Measurements from ENCODE around the gene SMPD4. TPM values are rescaled to one million over a fixed set of nuclear protein-coding genes. Genes with fewer than 3 reads are reported as not detected.
"Not testable (repeated sequence)": the region's sequence is repeated elsewhere in the genome, so short reads cannot be mapped to it uniquely, and the experiment has no call there.

The SMPD4 gene
- polyA plus RNA-seq, 2 of the 4 experiments (the other 2 are of a cell fraction) = 43.3 to 53.3 TPM

DNA sequence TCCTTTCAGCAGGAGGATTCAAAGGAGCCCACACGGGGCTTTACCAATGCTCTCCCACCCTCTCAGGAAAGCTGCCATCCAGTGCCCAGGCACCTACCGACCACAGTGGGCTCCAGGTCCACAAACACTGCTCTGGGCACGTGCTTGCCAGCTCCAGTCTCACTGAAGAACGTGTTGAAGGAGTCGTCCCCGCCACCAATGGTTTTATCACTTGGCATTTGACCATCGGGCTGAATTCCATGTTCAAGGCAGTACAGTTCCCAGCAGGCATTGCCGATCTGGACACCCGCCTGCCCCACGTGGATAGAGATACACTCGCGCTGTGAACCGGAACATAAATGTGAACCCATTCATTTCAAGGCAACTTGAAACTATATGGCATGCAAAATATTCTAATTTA, 14.7 kb upstream of the SMPD4 start:
- FAIRE-seq; ATAC-seq; CTCF ChIA-PET; H3K4me1 ChIP-seq; POLR2A ChIA-PET; H3K9me3 ChIP-seq; H3K4me3 ChIP-seq; H3K27ac ChIP-seq; H3K4me2 ChIP-seq; DNase-seq (ENCODE audit: low read depth in 1 of 2, low spot score in 1 of 2): not testable (repeated sequence)
- 86% methylated on average over 8 of the region's 13 CpGs for WGBS (ENCODE audit: missing lambda C conversion rate)

DNA sequence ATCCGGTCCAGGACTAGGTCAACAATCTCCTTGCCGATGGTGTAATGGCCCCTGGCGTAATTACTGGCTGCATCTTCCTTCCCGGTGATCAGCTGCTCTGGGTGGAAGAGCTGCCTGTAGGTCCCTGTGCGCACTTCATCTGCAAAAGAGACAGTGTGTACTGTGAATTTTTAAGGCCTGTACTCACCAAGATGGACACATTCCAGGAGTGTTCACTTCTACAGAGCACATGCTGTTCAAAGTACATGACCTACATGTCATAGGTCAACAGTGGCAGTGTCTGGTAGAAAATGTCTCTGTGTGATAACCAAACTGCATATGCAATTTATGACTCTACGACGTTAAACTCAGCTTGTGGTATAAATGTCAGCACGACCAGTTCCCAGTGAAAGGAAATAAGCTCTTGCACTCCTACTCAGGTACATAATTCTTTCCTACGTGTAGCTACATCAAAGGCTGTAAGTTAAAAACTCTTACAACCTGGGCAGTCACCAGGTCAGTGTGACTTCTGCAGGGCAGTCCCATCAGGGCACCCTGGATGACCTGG, 13.8 kb upstream of the SMPD4 start:
- 77% methylated on average over 5 of the region's 9 CpGs for WGBS (ENCODE audit: missing lambda C conversion rate)
- FAIRE-seq; H3K4me1 ChIP-seq; H3K9me3 ChIP-seq; H3K4me2 ChIP-seq; H3K4me3 ChIP-seq; DNase-seq (ENCODE audit: low read depth in 1 of 2, low spot score in 1 of 2); POLR2A ChIA-PET; CTCF ChIA-PET; H3K27ac ChIP-seq: not testable (repeated sequence)
- ATAC-seq = 0 out of 6 replicates have a peak, but pooled peaks of 1 of the 2 experiments have one; percentile 10

DNA sequence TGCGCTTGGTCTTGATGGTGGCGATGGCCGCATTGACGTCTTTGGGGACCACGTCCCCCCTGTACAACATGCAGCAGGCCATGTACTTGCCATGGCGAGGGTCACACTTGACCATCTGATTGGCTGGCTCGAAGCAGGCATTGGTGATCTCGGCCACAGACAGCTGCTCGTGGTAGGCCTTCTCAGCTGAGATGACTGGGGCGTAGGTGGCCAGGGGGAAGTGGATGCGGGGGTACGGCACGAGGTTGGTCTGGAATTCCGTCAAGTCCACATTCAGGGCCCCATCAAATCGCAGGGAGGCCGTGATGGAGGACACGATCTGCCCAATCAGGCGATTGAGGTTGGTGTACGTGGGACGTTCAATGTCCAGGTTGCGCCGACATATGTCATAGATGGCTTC, 12.4 kb upstream of the SMPD4 start:
- H3K4me2 ChIP-seq; ATAC-seq; H3K4me3 ChIP-seq; POLR2A ChIA-PET; DNase-seq (ENCODE audit: low read depth in 1 of 2, low spot score in 1 of 2); H3K9me3 ChIP-seq; FAIRE-seq; H3K4me1 ChIP-seq; CTCF ChIA-PET; H3K27ac ChIP-seq: not testable (repeated sequence)
- 94% methylated on average over 14 of the region's 22 CpGs for WGBS (ENCODE audit: missing lambda C conversion rate)

- H3K27ac ChIP-seq; H3K4me3 ChIP-seq; H3K9me3 ChIP-seq; FAIRE-seq; DNase-seq (ENCODE audit: low read depth in 1 of 2, low spot score in 1 of 2); H3K4me2 ChIP-seq; H3K4me1 ChIP-seq; POLR2A ChIA-PET; ATAC-seq; CTCF ChIA-PET: not testable (repeated sequence)
- WGBS (ENCODE audit: missing lambda C conversion rate) = 81% methylated on average over 3 of the region's 3 CpGs
Observed at GRCh38 chr2:130192451-130192850, 11.0 kb upstream of the SMPD4 start.

DNA sequence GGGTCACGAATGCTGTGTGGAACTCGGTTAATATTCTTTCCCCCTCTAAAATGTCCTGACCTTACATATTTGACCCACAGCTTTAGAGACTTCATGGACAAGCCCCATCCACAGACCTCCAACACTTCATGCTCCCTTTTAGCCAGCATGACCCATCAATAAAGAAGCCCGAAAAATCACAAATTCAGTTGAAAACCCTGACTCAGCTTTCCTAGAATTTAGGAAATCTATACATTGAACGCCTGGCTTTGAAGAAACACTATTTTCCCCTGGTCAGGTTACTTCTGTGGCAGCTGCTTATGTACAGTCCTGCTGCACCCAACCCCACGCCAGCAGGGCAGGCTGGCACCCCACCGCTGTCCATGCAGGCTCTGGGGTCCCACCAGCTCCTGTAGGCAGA, 9.9 kb upstream of the SMPD4 start:
- WGBS (ENCODE audit: missing lambda C conversion rate) = 93% methylated on average over 6 of the region's 6 CpGs
- H3K4me2 ChIP-seq; H3K4me1 ChIP-seq; DNase-seq (ENCODE audit: low read depth in 1 of 2, low spot score in 1 of 2); H3K4me3 ChIP-seq; H3K27ac ChIP-seq; FAIRE-seq; POLR2A ChIA-PET; H3K9me3 ChIP-seq; ATAC-seq: not testable (repeated sequence)
- peak; percentile 60 for TF ChIP-seq MAFK (IDR thresholded peaks at IDR 0.05; ENCODE audit: partially characterized antibody)
- CTCF ChIA-PET = interaction anchor here (0.6 to 0.9 kb wide), 2 partner anchors 107 to 141 kb away, joined by 3 read pairs; no protein-coding TSS in a partner anchor

DNA sequence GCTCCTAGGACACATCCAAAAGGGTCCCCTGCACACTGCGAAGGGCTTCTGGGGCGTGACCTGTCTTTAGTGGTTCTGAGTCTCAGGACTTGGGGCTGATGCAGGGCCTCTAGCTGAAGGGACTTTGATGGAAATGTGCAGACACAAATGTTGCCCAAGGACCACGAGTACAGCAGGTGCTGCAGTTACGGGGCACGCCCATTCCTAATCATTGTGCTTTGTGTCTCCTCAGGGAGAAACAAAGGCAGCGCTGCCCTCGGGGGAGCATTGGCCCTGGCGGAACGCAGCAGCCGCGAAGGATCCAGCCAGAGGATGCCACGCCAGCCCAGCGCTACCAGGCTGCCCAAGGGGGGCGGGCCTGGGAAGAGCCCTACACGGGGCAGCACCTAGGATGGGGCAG, 8.8 kb upstream of the SMPD4 start:
- 92% methylated on average over 13 of the region's 15 CpGs for WGBS (ENCODE audit: missing lambda C conversion rate)
- peak; percentile 11 to 26; a peak in 1 of 6 replicates for ATAC-seq
- POLR2A ChIA-PET = interaction anchor here (0.7 kb wide), 2 partner anchors 35 to 112 kb away, joined by 3 to 5 read pairs; no protein-coding TSS in a partner anchor
- CTCF ChIA-PET = no interaction called here
- no peak for TF ChIP-seq CTCF (IDR thresholded peaks at IDR 0.05)
- TF ChIP-seq, protein P1, sequence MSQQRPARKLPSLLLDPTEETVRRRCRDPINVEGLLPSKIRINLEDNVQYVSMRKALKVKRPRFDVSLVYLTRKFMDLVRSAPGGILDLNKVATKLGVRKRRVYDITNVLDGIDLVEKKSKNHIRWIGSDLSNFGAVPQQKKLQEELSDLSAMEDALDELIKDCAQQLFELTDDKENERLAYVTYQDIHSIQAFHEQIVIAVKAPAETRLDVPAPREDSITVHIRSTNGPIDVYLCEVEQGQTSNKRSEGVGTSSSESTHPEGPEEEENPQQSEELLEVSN (IDR thresholded peaks at IDR 0.05; ENCODE audit: borderline replicate concordance, low read depth) = no peak
- TF ChIP-seq MAZ (IDR thresholded peaks at IDR 0.05; ENCODE audit: borderline replicate concordance, low read depth, low read length) = no peak
- no peak for TF ChIP-seq PHF8 (IDR thresholded peaks at IDR 0.05; ENCODE audit: borderline replicate concordance, low read depth)
- no peak for TF ChIP-seq RARB (CRISPR knock-in tag; IDR thresholded peaks at IDR 0.05)
- no peak for TF ChIP-seq ESRRA (IDR thresholded peaks at IDR 0.05; ENCODE audit: borderline replicate concordance, low read length)
- TF ChIP-seq RFX5 (IDR thresholded peaks at IDR 0.05) = no peak
- no peak for TF ChIP-seq TFCP2L1 (CRISPR knock-in tag; IDR thresholded peaks at IDR 0.05)
- TF ChIP-seq HOXB5 (CRISPR knock-in tag; IDR thresholded peaks at IDR 0.05) = no peak
- FAIRE-seq = no peak
- Histone ChIP-seq H3K4me2 (no peak overlapping the region), H3K4me1 (no peaks in the 10 kb centered on the region), H3K4me3 (no peak overlapping the region), H3K9me3 (no peaks in the 10 kb centered on the region), H3K27ac (no peak overlapping the region)
- no peak for DNase-seq (ENCODE audit: low read depth in 1 of 2, low spot score in 1 of 2)

- FAIRE-seq, POLR2A ChIA-PET: not testable (repeated sequence)
Observed at GRCh38 chr2:130188958-130189357, 7.6 kb upstream of the SMPD4 start.

GRCh38 chr2:130187859-130188792, 6.7 kb upstream of the SMPD4 start:
- CTCF ChIA-PET = interaction anchor here (1.5 kb wide), 1 partner anchor 144 kb away, joined by 5 read pairs; no protein-coding TSS in a partner anchor
- H3K27ac ChIP-seq, POLR2A ChIA-PET: not testable (repeated sequence)

More at GRCh38 chr2:130188958-130189357, 7.6 kb upstream of the SMPD4 start:
- H3K4me3 ChIP-seq; H3K9me3 ChIP-seq; H3K4me1 ChIP-seq; H3K27ac ChIP-seq; ATAC-seq; DNase-seq (ENCODE audit: low read depth in 1 of 2, low spot score in 1 of 2); H3K4me2 ChIP-seq: not testable (repeated sequence)
- CTCF ChIA-PET = interaction anchor here (1.5 kb wide), 1 partner anchor 144 kb away, joined by 5 read pairs; no protein-coding TSS in a partner anchor
- whole genome bisulfite sequencing (ENCODE audit: missing lambda C conversion rate) = 94% methylated on average over 2 of the region's 4 CpGs

More at GRCh38 chr2:130187859-130188792, 6.7 kb upstream of the SMPD4 start:
- FAIRE-seq; ATAC-seq; H3K4me1 ChIP-seq; H3K4me3 ChIP-seq; H3K4me2 ChIP-seq; DNase-seq (ENCODE audit: low read depth in 1 of 2, low spot score in 1 of 2); H3K9me3 ChIP-seq: not testable (repeated sequence)
- WGBS (ENCODE audit: missing lambda C conversion rate) = 94% methylated on average over 17 of the region's 17 CpGs
